ENCODE results near the gene CTTNBP2.
A peak's percentile ranks its signal among the peaks of the same experiment; 100 is the strongest.

Gene CTTNBP2

DNA sequence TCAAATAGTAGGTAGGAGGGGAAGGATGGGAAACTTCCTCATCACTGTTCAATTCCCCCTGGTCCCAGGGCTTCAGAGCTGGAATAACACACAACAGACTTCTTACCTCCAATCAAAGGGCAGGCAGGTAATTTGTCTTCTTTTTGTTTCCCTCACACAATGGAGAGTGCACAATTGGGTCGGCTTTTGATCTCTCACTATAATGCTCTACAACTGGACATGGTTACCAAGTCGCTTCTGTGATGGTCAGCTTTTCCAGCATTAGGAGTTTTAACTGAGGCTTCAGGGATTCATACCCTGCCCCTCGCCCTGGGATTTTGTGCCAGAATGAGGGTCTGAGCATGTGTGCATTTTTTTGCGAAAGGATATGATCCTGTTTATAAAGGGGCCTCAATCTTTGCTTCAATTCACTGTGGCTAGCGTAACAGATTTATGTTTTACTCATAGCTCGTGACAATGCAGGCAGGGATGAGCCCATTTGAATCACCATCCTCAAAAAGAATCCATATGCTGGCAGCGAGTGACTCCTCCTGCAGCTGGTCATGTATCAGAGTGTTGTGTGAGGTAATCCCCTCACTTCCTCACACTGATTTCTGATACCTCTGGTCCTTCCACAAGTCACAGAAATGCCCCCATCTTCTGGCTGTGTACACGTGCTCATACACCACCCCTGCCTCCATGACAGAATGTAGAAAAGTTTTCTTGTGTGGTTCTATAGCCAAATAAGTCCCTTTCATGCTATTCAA is 189.6 kb downstream of the CTTNBP2 start:
- DNase-seq = no peak

DNA sequence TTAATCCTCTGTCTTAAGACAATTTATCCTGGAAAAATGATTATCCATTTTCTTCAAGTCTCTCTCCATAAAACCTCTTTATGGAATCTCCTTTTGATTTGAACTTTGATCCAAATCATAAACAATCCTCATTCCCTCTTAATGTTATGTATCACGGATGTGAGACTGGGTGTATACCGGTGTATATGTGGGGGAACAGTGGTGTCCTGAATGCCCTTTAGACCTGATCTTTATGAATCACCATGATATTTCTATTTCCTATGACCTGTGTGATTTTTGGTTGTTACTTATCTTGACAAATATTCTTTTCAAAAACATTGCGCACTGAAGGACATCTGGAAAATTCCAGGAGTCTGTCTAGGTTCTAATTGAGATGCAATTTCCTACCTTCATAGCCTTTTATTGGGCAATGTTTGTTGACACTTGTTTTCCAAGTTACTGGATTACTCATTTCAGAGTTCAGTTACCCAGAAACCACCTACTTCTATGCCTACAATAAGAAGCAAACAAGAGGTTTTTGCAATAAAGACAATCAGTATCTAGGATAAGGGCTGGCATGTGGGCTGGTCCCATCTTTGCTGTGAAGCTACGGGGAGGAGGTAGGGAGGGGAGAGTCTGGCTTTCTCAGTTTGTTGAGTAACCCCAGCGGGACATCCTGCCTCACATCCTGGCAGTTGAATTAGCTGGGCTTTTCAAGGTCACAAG is 190.4 kb downstream of the CTTNBP2 start:
- DNase-seq = no peak

DNA sequence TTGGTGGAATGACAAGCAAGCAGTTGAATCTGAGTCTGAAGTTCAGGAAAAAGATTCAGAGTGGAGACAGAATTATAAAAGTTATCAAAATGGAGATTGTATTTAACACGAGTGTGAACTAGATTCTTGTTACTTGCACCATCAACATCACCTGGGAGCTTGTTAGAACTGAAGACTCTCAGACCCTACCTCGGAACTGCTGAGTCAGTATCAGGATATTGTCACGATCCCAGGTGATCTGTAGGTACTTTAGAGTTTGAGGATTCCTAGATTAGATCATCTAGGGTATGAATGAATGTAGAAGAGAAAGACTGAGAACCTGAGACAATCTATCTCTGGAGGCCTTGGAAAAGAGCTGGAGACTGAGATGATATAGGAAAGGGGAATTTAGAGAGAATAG is 194.1 kb downstream of the CTTNBP2 start:
- DNase-seq = no peak

DNA sequence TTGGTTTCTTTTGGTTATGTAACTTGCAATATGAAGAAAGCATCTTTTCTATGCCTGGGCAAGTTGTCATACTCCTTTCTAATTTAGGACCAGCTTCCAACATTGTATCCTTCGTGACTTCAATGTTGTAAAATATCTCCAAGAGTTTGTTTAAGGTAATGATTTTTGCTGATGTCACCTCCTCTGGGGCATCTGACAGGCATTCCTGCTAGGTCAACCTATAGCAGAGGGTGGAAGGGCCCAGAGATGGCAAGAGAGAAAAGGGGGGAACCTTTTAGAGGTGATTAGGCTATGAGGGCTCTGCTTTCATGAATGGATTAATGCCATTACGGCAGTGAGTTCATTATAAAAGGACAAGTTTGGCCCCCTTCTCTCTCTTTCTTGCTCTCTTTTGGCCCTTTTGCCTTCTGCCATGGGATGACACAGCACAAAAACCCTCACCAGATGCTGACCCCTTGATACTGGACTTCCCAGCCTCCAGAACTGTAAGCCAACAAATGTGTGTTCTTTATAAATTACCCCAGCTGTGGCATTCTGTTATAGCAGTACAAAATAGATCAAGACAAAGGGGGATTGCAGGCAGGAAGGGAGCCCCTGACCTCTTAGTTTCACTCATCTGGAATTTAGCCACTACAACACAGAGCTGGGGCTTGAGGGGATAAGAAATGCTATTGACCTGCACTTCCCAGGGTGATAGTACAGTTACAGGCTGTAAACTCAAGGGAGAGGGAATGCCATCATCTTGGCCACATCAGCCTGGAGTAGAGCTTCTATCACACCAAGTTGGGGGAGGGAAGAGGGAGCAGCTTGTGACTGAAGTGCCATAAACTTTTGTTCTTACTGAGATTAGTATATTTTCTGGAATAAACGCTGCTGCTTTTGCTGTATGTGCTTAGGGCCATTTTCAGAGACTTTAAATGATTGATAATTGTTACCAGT is 197.5 kb downstream of the CTTNBP2 start:
- DNase-seq = peak; percentile 22

DNA sequence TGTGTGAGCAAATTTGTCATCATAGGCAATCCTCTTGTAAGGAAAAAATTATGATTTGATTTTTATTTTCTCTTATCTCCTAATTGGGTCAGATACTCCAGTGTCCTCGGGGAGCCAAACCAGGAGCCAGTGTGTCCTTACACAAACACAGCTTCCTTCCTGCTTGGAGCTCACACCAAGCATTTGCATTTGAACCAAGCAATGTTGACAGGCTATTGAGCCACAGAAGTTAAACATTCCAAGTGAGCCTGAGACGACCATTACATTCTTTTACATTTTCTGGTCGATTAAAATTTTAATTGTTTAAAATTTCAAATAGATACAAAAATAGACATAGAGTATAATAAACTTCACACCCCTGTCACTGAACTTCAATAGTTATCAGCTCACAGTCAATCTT is 198.6 kb downstream of the CTTNBP2 start:
- DNase-seq = no peak

DNA sequence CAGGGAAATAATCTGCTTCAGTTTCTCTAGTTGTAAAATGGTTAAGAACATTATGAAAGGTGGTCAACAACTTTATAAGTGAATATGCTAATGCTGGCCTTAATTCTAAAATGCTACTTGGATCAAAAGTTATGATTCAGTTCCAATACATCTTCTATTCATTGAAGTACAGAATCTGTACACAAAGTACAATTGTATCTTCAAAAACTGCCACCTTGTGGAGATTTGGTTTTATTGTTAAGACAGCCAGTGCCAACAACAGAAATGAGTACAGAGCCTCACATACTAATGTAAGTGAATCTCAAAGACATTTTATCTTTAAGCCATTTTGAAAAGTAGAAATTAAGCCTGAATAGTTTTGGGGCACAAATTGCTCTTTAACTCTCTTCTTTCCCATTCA is 199.4 kb downstream of the CTTNBP2 start:
- DNase-seq = peak; percentile 59

DNA sequence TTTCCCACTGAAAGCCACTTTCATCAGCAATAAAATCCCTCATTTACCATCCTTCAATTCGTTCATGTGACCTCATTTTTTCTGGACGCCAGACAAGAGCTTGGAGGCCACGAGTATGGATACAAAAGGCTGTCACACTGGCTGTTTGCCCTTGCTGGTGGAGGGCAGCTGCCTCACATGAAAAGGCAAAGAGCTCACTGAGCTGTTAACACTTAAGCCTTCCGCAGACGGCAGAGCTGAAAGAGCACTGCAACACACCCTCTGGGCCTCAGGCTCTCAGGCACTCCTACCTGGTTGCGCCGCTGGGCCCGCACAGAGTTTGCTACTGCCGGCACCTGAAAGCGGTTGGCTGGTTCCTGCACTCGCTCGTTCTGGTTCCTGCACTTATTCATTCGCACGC is 199.9 kb downstream of the CTTNBP2 start:
- no peak for DNase-seq

DNA sequence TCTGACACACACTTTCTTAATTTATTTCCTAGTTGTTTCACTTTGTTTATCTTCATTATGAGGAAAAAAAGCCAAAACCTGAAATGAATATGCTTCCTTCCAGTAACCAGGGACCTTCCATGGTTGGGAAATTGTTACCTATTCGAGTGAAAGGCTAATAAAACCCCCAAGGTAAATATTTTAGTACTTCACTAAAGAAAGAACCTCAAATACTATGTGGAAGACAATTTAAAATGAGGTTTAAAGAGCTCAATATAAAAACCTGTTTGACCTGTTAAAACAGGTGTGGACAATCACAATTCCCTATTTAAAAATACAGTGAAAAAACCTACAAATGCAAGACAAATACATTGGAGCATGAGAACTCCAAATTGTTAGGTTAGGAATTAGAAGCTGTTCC is 200.8 kb downstream of the CTTNBP2 start:
- DNase-seq = no peak

DNA sequence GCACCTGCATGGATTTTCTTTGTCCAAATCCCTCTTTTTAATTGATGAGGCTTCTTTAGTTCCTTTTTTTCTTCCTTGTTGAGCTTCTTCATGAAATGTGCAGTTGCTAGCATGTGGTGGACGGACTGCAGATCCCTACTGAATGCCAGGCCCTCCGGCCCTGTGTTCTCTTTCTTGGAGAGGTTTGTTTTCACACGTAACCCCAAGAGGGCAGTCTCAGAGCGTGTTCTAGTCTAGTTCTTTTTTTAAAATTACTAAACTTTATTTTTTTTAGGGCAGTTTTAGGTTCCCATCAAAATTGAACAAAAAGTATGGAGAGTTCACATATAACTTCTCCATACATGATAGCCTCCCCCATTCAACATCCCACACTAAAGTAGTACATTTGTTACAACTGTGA is 203.4 kb downstream of the CTTNBP2 start:
- no peak for DNase-seq

DNA sequence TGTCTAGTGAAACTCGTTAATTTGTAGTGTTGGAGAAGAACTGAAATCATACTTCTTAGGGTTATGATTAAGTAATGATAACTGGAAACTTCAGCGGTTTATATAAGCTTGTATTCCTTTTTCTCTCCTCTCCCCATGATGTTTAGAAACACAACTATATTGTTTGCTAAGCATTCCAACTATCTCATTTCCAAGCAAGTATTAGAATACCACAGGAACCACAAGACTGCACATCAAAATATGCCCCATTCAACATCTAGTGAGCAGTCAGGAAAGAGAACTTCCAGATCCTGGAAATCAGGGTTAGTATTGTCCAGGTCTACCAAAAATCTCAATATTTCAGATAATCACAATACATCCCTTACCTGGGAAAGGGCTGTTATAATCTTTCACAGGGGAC is 205.8 kb downstream of the CTTNBP2 start:
- DNase-seq = no peak

DNA sequence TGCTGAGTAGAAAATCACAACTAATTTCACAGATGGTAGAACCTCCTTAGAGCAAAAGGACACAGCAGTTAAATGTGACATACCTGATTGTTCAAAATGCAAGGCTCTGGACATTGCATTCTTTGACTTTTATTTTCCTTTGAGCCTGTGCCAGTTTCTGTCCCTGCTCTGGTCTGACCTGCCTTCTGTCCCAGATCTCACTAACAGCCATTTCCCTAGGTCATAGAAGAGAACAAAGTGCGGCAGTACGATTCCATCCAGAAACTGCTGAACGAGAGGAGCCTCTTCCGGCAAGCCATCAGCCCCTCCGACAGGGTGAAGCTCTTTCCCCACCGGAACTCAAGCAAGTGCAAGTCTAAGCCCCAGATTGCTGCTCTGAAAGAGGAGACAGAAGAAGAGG is 206.6 kb downstream of the CTTNBP2 start:
- DNase-seq = no peak

DNA sequence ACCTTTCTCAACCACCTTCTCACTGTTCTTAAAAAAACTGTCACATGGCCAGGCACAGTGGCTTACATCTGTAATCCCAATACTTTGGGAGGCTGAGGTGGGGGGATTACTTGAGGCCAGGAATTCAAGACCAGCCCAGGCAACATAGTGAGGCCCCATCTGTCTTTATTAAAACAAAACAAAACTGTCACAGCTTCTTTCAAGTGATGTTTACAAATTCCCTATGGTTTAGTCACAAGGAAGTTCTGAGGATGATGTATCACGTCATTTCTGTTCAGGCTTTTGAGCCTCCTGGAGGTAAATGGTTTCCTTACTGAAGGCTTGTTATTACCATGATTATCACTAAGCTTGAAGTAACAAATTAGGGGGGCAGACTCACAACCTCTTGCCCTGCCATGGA is 207.2 kb downstream of the CTTNBP2 start:
- DNase-seq = no peak

DNA sequence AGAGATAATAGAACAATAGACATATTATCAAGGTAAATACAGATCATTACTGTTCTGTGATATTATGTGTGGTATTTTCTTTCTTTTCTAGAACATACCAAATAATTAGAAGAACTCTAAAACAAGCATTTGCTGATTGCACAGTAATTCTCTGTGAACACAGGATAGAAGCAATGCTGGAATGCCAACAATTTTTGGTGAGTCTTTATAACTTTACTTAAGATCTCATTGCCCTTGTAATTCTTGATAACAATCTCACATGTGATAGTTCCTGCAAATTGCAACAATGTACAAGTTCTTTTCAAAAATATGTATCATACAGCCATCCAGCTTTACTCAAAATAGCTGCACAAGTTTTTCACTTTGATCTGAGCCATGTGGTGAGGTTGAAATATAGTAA is 207.9 kb downstream of the CTTNBP2 start:
- no peak for DNase-seq

DNA sequence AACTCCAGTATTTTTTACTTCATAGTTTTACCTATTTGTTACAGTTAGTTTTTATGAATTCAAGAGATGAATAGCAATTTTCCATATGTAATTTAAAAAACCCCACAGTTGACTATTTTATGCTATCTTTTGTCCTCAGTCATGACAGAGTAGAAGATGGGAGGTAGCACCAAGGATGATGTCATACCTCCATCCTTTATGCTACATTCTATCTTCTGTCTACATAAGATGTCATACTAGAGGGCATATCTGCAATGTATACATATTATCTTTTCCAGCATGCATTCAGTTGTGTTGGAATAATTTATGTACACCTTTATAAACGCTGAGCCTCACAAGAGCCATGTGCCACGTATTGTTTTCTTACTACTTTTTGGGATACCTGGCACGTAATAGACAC is 209.2 kb downstream of the CTTNBP2 start:
- no peak for DNase-seq

DNA sequence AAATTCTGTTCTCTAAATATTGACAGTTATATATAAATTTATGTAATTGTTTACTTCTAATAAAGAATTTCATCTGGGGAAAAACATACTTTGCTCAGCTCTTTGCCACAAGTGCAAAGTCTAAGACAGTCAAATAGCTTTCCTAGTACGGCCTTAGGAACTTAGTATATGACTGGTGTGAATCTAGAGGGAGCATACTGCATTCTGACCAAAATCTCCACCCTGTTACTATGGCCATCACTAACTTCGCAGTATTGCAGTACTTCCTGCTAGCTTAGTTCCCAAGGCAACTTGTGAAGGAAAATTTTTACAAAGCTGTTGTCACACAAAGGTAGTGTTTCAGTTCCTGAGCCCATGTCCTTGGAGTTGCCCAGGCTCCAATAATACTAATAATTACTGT is 211.9 kb downstream of the CTTNBP2 start:
- no peak for DNase-seq

All from OCI-M1 (cell line).